Activated T-helper 1 cell treated with anti-CD3 and anti-CD28 coated beads, Interleukin-2, amount 50 U/mL, for 16 hours (primary cell): ENCODE measurements around the gene FAAP24.
"Not testable (repeated sequence)": the region's sequence is repeated elsewhere in the genome, so short reads cannot be mapped to it uniquely, and the experiment has no call there.

ENCODE experiments used
- DNase-seq, 2 donors: peaks; one replicate each; pipeline ENCODE4 v3.0.0-alpha.2; 2020; ENCODE audit warnings: low read depth in 1 of 2, low spot score in 1 of 2

The FAAP24 gene

GRCh38 chr19:32971715-32972540 lies at the start of gene FAAP24, which contains the start of gene CEP89:
Gene FAAP24, plus strand, starts transcription at chr19:32972242. Its CDS starts 955 bp downstream, at chr19:32973197.
Gene CEP89, minus strand, starts transcription at chr19:32971958. Its CDS starts 84 bp downstream, at chr19:32971874.
- peak; percentile 92 to 97 for DNase-seq

GRCh38 chr19:32924200-32924599 lies 47.8 kb upstream of the FAAP24 start:
- no peak for DNase-seq

GRCh38 chr19:32928806-32929205 lies 43.2 kb upstream of the FAAP24 start:
- DNase-seq = no peak

- no peak for DNase-seq
Observed at GRCh38 chr19:32930567-32930966, 41.5 kb upstream of the FAAP24 start.

GRCh38 chr19:32933571-32933970 lies 38.5 kb upstream of the FAAP24 start:
- DNase-seq = no peak

GRCh38 chr19:32935629-32936028 lies 36.4 kb upstream of the FAAP24 start:
- no peak for DNase-seq

- DNase-seq = no peak
Observed at GRCh38 chr19:32936065-32936464, 36.0 kb upstream of the FAAP24 start.

- not testable (repeated sequence) for DNase-seq
Observed at GRCh38 chr19:32941273-32941672, 30.8 kb upstream of the FAAP24 start.

- DNase-seq = no peak
Observed at GRCh38 chr19:32945260-32945659, 26.8 kb upstream of the FAAP24 start.

- no peak for DNase-seq
Observed at GRCh38 chr19:32966750-32967149, 5.3 kb upstream of the FAAP24 start.

GRCh38 chr19:32969549-32969948 lies 2.5 kb upstream of the FAAP24 start:
- no peak for DNase-seq

- no peak for DNase-seq
Observed at GRCh38 chr19:32971012-32971595, 938 bp upstream of the FAAP24 start.

GRCh38 chr19:32976223-32976805 lies 4.3 kb downstream of the FAAP24 start:
- DNase-seq = peak; percentile 34 to 59

- no peak for DNase-seq
Observed at GRCh38 chr19:32977280-32977679, 5.2 kb downstream of the FAAP24 start.

- DNase-seq = not testable (repeated sequence)
Observed at GRCh38 chr19:32977813-32978212, 5.8 kb downstream of the FAAP24 start.

- DNase-seq = not testable (repeated sequence)
Observed at GRCh38 chr19:32979807-32980206, 7.8 kb downstream of the FAAP24 start.

- not testable (repeated sequence) for DNase-seq
Observed at GRCh38 chr19:32982488-32982887, 10.4 kb downstream of the FAAP24 start.

- not testable (repeated sequence) for DNase-seq
Observed at GRCh38 chr19:32988254-32988653, 16.2 kb downstream of the FAAP24 start.

- no peak for DNase-seq
Observed at GRCh38 chr19:32988724-32989123, 16.7 kb downstream of the FAAP24 start.

- not testable (repeated sequence) for DNase-seq
Observed at GRCh38 chr19:32995966-32996365, 23.9 kb downstream of the FAAP24 start.

- not testable (repeated sequence) for DNase-seq
Observed at GRCh38 chr19:32997061-32997464, 25.0 kb downstream of the FAAP24 start.
